NCI-H82 treated with DMSO at 0.1 percent for 48 hours (cell line): ENCODE results near the gene PITPNB.

ENCODE experiments used
- DNase-seq: peaks from one replicate; lab custom pipeline; 2025; ENCODE audit not compliant: unreplicated experiment; lab: John Stamatoyannopoulos, UW

The PITPNB gene

GRCh38 chr22:27834364-27835185 is 84.5 kb downstream of the PITPNB start:
- no peak for DNase-seq

GRCh38 chr22:27833803-27834202 is 85.3 kb downstream of the PITPNB start:
- DNase-seq: no peak

- no peak for DNase-seq
Measured at GRCh38 chr22:27832606-27833005, 86.5 kb downstream of the PITPNB start.

- DNase-seq: no peak
Measured at GRCh38 chr22:27829620-27830019, 89.4 kb downstream of the PITPNB start.

- no peak for DNase-seq
Measured at GRCh38 chr22:27827604-27828587, 91.2 kb downstream of the PITPNB start.

GRCh38 chr22:27825174-27825573 is 93.9 kb downstream of the PITPNB start:
- DNase-seq: no peak

- no peak for DNase-seq
Measured at GRCh38 chr22:27823221-27823620, 95.8 kb downstream of the PITPNB start.

- no peak for DNase-seq
Measured at GRCh38 chr22:27820896-27821866, 97.9 kb downstream of the PITPNB start.

- no peak for DNase-seq
Measured at GRCh38 chr22:27816552-27816951, 102.5 kb downstream of the PITPNB start.

- no peak for DNase-seq
Measured at GRCh38 chr22:27815826-27816530, 103.1 kb downstream of the PITPNB start.

- DNase-seq: no peak
Measured at GRCh38 chr22:27814993-27815392, 104.1 kb downstream of the PITPNB start.

GRCh38 chr22:27811778-27812177 is 107.3 kb downstream of the PITPNB start:
- no peak for DNase-seq

GRCh38 chr22:27810609-27811151 is 108.4 kb downstream of the PITPNB start:
- no peak for DNase-seq

GRCh38 chr22:27809700-27810608 is 109.1 kb downstream of the PITPNB start:
- DNase-seq: no peak

GRCh38 chr22:27809226-27809603 is 109.8 kb downstream of the PITPNB start:
- DNase-seq: no peak

GRCh38 chr22:27808451-27809225 is 110.4 kb downstream of the PITPNB start:
- DNase-seq: no peak

- DNase-seq: no peak
Measured at GRCh38 chr22:27805841-27806240, 113.2 kb downstream of the PITPNB start.
